ENCODE results near the gene APRT. TPM values are rescaled to one million over a fixed set of nuclear protein-coding genes. Genes with fewer than 3 reads are reported as not detected.

APRT gene
- total and polyA plus RNA-seq, 2 of the 8 experiments (the other 6 are each of a cell fraction or from before 2014, with no cell fraction given), result 221 to 267 TPM

DNA sequence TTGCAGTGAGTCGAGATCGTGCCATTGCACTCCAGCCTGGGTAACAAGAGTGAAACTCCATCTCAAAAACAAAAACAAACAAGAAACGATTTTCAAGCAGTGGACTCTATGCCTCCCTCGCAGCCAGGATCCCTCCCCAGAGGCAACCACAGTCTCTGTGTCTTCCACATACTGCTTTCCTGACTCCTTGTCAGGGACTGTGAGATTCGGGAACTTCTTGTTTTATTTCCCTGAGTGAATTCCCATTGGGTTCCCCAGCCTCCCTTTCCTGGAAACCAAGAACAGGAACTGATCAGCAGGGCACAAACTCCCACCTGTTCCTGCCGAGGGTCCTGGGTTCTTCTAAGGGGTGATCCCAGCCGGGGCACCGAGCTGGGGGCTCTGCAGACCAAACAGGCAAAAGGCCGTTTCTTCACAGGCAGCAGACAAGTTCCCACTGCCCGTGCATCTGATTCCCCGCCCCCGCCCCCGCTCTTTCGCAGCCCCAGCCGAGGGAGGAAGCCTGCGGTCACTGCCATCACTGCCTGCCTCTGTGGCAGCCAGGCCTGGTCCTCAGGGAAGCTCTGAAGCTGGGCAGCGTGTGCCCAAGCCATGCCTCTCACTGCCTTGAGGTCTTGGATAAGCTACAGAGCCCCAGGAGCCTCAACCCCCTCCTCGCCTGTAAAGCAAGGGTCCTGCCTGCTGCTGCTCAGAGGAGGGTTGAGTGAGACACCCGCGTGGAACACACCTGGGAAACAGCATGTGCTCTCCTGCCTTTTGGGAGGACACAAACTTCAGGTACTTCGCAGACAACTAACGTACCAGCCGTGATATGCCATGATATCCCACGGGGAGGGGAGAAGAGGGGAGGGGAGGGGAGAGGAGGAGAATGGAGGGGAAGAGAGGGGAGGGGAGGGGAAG, 21.2 kb downstream of the APRT start:
- Histone ChIP-seq H4K5ac (ENCODE audit: insufficient read length, low read depth, low read length) (peak overlapping the region; percentile 70), H2BK5ac (ENCODE audit: low read depth, low read length) (peak overlapping the region; percentile 67; the same call in 1 of the 2 replicates), H3K79me1 (ENCODE audit: low read depth, low read length) (no peaks in the 10 kb centered on the region), H3K4me2 (ENCODE audit: insufficient read depth in 1 of 2, low read depth in 2 of 2, low read length in 2 of 2) (peak overlapping the region; percentile 33 to 53), H3K23ac (ENCODE audit: insufficient read length) (no peak overlapping the region), H3K14ac (ENCODE audit: insufficient read length) (no peak overlapping the region), H2BK15ac (ENCODE audit: low read length) (peak overlapping the region; percentile 99), H2BK120ac (replicated peaks; ENCODE audit: low read depth, low read length) (peak overlapping the region; percentile 69), H3K18ac (ENCODE audit: extremely low read depth, low read length) (peak overlapping the region; percentile 72), H2BK12ac (ENCODE audit: low read depth, low read length) (peak overlapping the region; percentile 95; the same call in 1 of the 2 replicates), H2BK20ac (ENCODE audit: low read length) (peak overlapping the region; percentile 87; the same call in 1 of the 2 replicates), H3K23me2 (ENCODE audit: low read depth, low read length) (peaks cover 2% of the 10 kb centered on the region; the same call in 1 of the 2 replicates), H3K9me3 (ENCODE audit: insufficient read depth in 2 of 2, low read depth in 1 of 2, low read length in 1 of 2) (no peaks in the 10 kb centered on the region), H3K56ac (replicated peaks; ENCODE audit: insufficient read length, low read depth, low read length) (no peak overlapping the region), H3K79me2 (ENCODE audit: control insufficient read depth in 1 of 2, insufficient read depth in 2 of 2, low read length in 2 of 2) (no peaks in the 10 kb centered on the region), H2AFZ (ENCODE audit: low read length) (no peak overlapping the region; the same call in 1 of the 2 replicates), H4K8ac (ENCODE audit: extremely low read depth, insufficient read depth, low read length) (no peak overlapping the region), H3K4me3 (ENCODE audit: extremely low read depth in 1 of 4, insufficient read depth in 2 of 4, low read depth in 3 of 4, low read length in 4 of 4) (no peak overlapping the region), H3K9ac (replicated peaks in 1 of 4; ENCODE audit: extremely low read depth in 1 of 4, low read depth in 3 of 4, low read length in 3 of 4) (no peak overlapping the region), H2AK5ac (ENCODE audit: low read depth, low read length) (peak overlapping the region; percentile 59; the same call in 1 of the 2 replicates), H3K4ac (replicated peaks; ENCODE audit: insufficient read length, low read depth, low read length) (no peak overlapping the region), H3K36me3 (ENCODE audit: control insufficient read depth in 2 of 4, insufficient read depth in 4 of 4, low read length in 3 of 4) (no peaks in the 10 kb centered on the region), H4K91ac (replicated peaks; ENCODE audit: insufficient read length, low read length) (peak overlapping the region; percentile 84), H3K27ac (ENCODE audit: low read depth, low read length) (no peak overlapping the region), H3K4me1 (replicated peaks in 1 of 4; ENCODE audit: control insufficient read depth in 3 of 4, insufficient read depth in 4 of 4, low read length in 3 of 4) (peaks cover 0 to 26% (median 18%) of the 10 kb centered on the region in 4 experiments; a peak in 6 of 7 replicates), H3K27me3 (replicated peaks in 1 of 4; ENCODE audit: control insufficient read depth in 3 of 4, extremely low read depth in 1 of 4, insufficient read depth in 3 of 4, low read length in 3 of 4) (peaks cover 0 to 3% (median 2%) of the 10 kb centered on the region in 4 experiments; a peak in 3 of 7 replicates), H4K20me1 (replicated peaks in 1 of 2; ENCODE audit: control insufficient read depth in 1 of 2, insufficient read depth in 2 of 2, low read length in 2 of 2) (no peaks in the 10 kb centered on the region)
- ChIA-PET POLR2A (ENCODE audit: partially characterized antibody) (interaction anchor here (1.4 kb wide), 1 partner anchor 9 kb away, joined by 3 read pairs; no protein-coding TSS in a partner anchor), CTCF (ENCODE audit: partially characterized antibody) (interaction anchor here (0.7 kb wide), 1 partner anchor 89 kb away, joined by 3 read pairs; no protein-coding TSS in a partner anchor)
- FAIRE-seq (no peak), DNase-seq (ENCODE audit: low read depth in 1 of 2, low spot score in 2 of 2) (peak in 1 of 2 experiments; percentile 61)
- WGBS, 2 experiments (ENCODE audit: extremely low coverage in 1 of 2, insufficient coverage in 1 of 2, insufficient read length in 1 of 2, insufficient replicate concordance in 2 of 2, low coverage in 1 of 2, low lambda C conversion rate in 2 of 2, missing lambda C conversion rate in 1 of 2), result 49% methylated on average over 19 of the region's 24 CpGs; no CpG with 5 or more reads in 1 of the 2 experiments
- TF ChIP-seq EGR1 (IDR thresholded peaks at IDR 0.05; ENCODE audit: borderline replicate concordance, low read depth, low read length), result peak; percentile 18; the same call in 1 of the 2 replicates
- peak; percentile 6 for TF ChIP-seq ASH2L (IDR thresholded peaks at IDR 0.05; ENCODE audit: low read length)
- no peak for TF ChIP-seq NRF1 (IDR thresholded peaks at IDR 0.05; ENCODE audit: low read depth, low read length)

Data from H1 (cell line).